NCI-H2107 treated with DMSO at 0.1 percent for 48 hours (cell line): ENCODE measurements around the gene SPARC.

Experiments used
- DNase-seq: peaks from one replicate; lab custom pipeline; 2025; ENCODE audit not compliant: unreplicated experiment; lab: John Stamatoyannopoulos, UW

The SPARC gene

DNA sequence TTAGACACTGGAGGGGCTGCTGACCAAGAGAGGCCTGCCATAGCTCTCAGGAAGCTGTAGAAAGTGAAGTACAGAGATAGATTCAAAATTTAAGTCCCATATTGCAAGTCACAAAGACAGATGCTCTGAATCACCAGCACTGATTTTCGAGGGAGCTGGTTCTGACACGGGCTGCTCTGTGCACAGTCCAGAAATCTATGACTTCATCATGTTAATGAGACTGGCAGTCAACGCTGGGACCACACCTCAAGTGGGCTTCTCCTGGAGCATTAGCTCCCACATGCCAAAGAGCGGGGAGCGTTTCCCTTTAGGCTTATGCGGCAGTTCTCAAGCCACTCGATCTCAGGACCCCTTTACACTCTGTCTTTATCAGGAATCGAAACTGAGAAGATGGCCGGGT lies 61.4 kb downstream of the SPARC start:
- no peak for DNase-seq

DNA sequence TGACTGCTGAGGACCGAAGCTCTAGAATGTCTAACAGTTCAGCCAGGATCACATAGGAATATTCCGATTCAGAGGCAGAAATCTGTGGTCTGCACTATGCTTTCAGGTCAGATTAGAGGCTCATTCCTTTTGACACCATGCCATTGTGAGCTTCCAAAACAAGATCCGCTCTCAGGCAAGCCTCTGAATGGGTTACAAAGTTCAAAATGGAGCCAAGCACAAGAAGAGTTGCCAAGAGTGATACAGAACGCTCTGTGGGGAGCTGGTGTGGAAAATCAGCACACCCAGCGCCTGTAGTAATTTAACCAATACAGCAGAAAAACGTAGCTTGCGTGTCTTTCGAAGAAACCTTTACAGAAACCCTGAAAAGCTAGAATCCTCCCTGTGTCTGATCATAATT lies 62.2 kb downstream of the SPARC start:
- DNase-seq: no peak

DNA sequence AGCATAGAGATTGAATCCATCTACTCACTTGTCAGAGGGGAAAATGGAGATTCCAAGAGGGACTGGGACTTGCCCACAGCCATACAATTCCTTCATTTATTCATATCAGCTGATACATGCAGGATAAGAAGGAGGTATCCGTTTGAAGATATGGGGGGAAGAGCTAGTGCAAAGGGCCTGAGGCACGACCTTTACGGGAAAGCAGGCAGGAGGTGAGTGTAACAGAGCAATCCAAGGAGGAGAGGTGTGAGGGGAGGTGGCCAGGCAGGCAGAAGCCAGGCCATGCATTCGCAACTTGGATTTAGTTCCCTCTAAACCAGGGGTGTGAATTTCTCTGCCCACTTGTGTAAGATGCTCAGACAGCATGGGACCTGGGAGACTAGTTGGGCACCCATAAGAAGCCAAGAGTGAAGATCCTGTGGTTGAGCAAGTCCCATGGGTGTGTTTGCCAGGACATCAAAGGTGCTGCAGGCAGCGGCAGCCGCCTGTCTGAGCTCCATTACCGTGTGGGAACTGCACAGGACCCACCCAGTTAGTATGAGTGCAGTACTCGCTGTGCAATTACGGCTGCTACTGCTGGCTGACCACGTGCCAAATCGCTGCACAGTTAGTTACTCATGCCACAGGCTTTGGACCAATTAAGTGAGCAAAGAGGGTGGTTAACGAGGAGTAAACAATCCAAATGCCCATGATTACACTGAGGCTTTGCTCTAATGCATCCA lies 64.2 kb downstream of the SPARC start:
- no peak for DNase-seq

DNA sequence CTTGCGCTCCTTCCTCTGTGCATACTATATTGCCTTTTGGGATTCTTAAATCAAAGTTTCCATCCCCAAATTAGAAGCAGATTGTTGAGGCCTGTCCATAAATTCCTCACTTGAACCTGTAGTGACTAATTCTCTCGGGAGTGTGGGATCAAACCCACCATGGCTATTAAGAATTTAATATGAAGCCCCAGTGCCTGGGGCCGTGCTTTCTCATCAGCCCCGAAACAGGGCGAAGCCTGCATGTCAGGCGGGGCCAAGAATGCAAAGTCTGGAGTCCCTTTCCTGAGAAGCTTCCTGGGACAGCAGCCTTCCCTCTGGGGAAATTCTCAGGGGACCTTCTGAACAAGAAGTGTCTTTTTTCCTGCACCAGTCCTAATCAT lies 66.3 kb downstream of the SPARC start:
- DNase-seq: no peak

DNA sequence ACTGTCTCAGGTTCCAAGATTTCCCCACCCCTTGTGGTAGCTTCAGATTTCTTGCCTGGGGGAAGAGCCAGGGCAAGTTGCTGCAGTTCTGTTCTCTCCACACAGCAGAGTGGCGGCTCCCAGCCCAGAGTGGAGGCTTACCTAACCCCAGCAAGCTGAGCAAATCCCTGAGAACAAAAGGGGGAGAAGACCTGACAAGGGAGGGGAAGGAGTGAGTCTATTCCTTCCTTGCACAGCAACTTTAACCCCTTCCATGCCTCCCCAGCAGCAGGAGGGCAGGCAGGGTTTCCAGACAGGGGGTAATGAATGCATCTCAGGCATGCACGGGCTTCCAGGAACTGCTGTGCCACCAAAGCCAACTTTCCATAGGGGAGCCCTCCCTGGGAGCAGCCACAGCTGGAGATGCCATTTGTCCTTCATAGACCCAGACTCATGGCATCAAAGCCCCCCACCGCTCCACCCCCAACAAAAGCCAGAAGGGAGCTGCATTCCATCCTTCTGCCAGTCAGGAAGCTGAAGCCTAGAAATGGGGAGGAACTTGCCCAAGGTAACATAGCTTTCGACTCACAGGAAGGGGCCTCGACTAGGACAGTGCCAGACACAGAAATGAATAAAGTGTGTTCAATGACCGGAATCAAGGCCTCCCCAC lies 66.8 kb downstream of the SPARC start:
- DNase-seq: no peak

DNA sequence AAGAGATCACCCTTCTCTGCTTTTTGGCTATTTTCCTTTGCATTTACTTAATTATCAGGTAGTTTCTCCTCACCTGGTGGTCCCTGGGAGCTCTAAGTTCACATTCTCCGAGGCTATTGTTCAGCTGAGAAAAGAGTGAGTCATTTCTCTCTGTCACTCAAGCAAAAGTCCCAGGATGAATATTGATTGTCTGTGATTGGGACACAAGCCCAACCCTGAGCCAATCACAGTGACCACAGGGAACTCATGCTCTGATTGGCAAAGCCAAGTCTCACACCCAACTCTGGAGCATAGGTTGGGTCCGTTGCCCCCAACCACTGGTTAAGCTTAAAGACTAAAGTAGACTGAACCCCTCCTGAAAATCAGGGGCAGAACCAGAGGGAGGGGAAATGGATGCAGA lies 67.8 kb downstream of the SPARC start:
- DNase-seq: no peak

DNA sequence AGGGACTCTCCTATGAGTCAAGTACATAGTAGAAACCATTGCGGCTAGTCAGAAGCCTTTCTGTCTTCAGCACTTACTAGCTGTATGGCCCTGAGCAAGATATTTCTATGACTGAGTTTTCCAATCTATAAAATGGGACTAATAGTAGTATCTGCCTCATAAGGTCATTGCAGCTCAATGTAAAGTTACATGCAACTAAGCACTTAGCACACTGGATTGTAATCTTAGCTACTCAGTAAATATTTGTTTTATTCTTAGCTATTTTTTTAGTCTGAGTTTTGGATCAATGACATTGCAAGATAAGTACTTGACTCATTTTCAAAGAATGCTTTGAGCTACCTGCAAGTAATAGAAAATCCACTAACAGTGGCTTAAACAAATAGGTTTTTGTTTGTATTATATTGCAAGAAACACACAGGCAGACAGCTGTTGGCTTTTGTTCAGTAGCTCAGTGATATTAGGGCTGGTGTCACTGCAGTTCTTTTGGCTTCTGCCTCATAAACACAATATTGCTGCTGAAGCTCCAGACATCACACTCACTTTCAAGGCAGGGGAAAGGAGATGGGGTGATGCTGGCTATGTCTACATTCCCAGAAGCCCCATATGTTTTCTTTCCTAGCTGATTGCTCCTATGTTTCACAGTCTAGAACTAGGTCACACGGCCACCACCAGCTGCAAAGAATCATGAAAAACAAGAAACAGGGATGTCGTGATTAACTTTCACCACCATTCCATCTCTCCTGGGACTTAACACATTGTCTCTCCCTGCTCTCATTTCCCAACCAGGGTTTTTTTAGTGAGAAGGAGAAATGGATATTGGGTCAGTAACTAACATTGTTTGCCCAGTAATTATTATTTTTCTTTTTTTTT lies 68.6 kb downstream of the SPARC start:
- DNase-seq: no peak

DNA sequence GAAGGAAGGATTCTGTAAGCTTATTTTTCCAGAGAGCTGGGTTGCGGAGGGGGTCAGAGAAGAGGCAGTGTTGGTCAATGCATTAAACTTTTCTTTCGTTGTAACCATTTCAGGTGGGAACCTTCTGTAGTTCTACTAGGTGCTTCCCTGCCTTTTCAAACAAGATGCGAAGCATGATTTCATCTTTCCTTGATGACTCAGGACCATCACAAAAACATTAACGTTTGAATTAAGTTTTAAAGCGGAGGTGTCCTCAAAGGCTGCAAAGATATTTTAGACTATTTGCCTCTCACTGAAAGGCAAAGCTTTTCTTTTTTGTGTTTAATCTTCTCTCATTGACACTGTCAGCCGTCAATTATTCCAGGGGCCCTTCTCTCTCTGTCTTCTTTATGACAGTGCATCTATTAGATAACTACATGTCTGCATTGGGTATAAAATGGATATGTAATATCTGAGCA lies 69.3 kb downstream of the SPARC start:
- DNase-seq: no peak

DNA sequence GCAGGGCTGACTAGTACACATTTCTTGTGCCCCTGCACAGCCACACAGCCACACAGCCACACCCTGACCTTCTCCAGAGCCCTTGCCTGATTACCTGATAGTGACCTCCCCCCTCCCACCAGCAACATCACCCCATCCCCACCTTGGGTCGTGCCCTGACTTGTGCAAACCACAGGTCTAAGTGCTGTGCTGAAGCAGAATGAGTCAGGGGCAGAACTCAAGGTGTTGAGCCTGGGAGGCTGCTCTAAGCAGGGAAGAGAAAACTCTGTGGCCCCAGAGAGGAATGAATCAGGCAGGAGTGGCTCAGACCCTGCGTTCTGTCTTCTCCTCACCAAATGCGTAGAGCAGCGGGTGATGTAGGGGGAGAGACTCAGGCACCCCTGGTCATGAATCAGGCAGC lies 71.3 kb downstream of the SPARC start:
- DNase-seq: no peak

DNA sequence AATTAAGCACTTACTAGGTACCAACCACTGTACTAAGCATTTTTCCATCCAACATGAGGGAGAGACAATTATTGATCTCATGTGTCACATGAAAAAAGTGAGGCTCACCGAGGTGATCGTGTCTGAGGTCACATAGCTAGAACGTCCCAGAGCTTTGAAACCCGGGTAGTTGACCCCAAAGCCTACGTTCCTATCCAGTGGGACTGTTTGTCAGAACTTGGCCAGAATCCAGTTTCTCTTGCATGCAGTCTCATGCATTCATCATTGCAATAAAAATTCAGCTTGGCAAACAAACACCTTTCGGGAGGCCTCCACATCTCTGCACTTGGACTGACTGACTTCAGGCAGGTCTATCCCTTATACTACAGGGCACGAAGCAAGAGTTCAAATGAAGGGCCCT lies 72.2 kb downstream of the SPARC start:
- DNase-seq: no peak

DNA sequence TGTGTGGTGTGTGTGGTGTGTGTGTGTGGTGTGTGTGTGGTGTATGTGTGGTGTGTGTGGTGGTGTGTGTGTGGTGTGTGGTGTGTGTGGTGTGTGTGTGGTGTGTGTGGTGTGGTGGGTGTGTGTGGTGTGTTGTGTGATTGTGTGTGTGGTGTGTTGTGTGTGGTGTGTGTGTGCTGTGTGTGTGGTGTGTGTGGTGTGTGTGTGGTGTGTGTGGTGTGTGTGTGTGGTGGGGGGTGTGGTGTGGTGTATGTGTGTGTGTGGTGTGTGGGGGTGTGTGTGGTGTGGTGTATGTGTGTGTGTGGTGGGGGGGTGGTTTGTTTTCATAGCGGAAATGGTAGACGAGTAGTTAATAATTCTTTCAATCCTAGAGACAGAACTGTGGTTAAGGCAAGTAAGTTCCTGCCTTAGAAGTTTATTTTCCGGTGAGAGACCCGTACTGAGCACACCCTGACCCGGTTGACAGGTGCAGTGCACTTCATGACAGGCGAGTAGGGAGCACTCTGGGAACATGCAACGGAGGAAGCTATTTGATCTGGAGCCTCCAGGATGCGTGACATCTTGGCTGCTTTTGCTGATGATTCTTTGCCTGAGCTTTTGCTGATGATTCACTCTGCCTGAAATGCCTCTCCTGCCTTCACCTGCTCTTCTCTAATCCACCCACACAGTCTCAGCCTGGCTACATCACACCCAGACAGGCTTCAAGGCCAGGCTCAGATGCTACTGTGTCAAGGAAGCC lies 73.9 kb downstream of the SPARC start:
- DNase-seq: no peak

DNA sequence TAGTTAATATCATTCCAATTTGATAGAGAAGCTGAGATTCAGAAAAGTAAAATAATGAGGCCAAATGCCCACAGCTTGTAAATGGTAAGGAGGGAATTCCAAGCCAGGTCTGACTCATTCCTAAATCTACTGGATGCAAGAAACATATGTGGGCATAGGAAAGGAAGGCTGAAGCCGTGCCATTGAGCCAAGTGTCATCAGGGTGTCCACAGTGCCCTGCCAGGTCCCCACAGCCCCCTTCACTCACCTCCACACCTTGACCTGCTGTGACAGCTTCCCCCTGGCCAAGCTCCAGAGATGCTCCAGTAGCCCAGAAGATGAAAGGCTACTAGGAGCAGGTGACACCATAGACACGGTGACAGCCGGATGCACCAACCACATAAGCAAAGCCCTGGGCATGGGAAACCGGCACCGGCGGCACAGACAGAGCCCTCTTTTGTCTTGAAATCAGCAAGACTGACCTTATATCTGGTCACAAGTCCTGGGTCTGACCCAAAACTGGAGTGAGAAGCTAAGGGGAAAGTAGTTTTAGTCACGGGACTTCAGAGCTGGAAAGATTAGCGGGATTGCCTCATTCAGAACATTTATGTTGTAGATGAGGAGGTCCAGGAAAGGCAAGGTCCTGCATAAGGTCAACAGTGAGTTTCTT lies 75.5 kb downstream of the SPARC start:
- DNase-seq: no peak
